SJCRH30 (cell line): Measurements from ENCODE around the gene SECTM1. TPM values are rescaled to one million over a fixed set of nuclear protein-coding genes. Genes with fewer than 3 reads are reported as not detected.
A peak's percentile ranks its signal among the peaks of the same experiment; 100 is the strongest.
"Not testable (repeated sequence)": the region's sequence is repeated elsewhere in the genome, so short reads cannot be mapped to it uniquely, and the experiment has no call there.

ENCODE experiments used
- DNase-seq, 2 experiments: peaks; one replicate each; pipeline ENCODE4 v3.0.0-alpha.2; 2015 to 2020
- H3K27ac ChIP-seq: fragments of 250-450 bp; sonication (Bioruptor Pico); 2 replicates; pipeline ENCODE4 v1.5.1; 2020; ENCODE audit warnings: mild to moderate bottlenecking, moderate library complexity
- H3K27me3 ChIP-seq: fragments of 250-450 bp; sonication (Bioruptor Pico); 2 replicates; pipeline ENCODE4 v1.5.1; 2020; ENCODE audit warnings: mild to moderate bottlenecking, moderate library complexity
- H3K36me3 ChIP-seq: fragments of 250-450 bp; sonication (Bioruptor Pico); 2 replicates; pipeline ENCODE4 v1.5.1; 2020; ENCODE audit warnings: mild to moderate bottlenecking, moderate library complexity
- H3K4me1 ChIP-seq: fragments of 250-450 bp; sonication (Bioruptor Pico); 2 replicates; pipeline ENCODE4 v1.5.1; 2020; ENCODE audit warnings: mild to moderate bottlenecking, moderate library complexity
- H3K4me3 ChIP-seq: fragments of 250-450 bp; sonication (Bioruptor Pico); 2 replicates; pipeline ENCODE4 v1.5.1; 2020; ENCODE audit warnings: mild to moderate bottlenecking, moderate library complexity
- H3K9me3 ChIP-seq: fragments of 250-450 bp; sonication (Bioruptor Pico); replicated peaks from 2 replicates; pipeline ENCODE4 v1.5.1; 2020; ENCODE audit warnings: mild to moderate bottlenecking, moderate library complexity
- total RNA-seq: library from RNA; depleted of rRNA; stranded (reverse); fragments of >200 nt; shearing (Covaris generic); gene quantifications from 2 replicates; pipeline ENCODE4 v1.2.3, GENCODE V29; 2014

Gene SECTM1
- total RNA-seq, 1 experiment from 2014 or later: 0.36 TPM

- Histone ChIP-seq H3K27me3 (no peaks in the 10 kb centered on the region), H3K27ac (no peak overlapping the region), H3K36me3 (no peaks in the 10 kb centered on the region), H3K4me3 (no peak overlapping the region), H3K9me3 (no peaks in the 10 kb centered on the region), H3K4me1 (peaks cover 27% of the 10 kb centered on the region)
- no peak for DNase-seq
Observed at GRCh38 chr17:82357394-82357793, 23.8 kb upstream of the SECTM1 start.

- peak; percentile 99 for DNase-seq
- H3K4me1 ChIP-seq: peaks cover 27% of the 10 kb centered on the region
- H3K27ac ChIP-seq: peak overlapping the region; percentile 18; the same call in 1 of the 2 replicates
- no peaks in the 10 kb centered on the region for H3K36me3 ChIP-seq
- no peaks in the 10 kb centered on the region for H3K9me3 ChIP-seq
- H3K4me3 ChIP-seq: peak overlapping the region; percentile 34
- H3K27me3 ChIP-seq: no peaks in the 10 kb centered on the region
Observed at GRCh38 chr17:82356845-82357355, 23.3 kb upstream of the SECTM1 start.

DNA sequence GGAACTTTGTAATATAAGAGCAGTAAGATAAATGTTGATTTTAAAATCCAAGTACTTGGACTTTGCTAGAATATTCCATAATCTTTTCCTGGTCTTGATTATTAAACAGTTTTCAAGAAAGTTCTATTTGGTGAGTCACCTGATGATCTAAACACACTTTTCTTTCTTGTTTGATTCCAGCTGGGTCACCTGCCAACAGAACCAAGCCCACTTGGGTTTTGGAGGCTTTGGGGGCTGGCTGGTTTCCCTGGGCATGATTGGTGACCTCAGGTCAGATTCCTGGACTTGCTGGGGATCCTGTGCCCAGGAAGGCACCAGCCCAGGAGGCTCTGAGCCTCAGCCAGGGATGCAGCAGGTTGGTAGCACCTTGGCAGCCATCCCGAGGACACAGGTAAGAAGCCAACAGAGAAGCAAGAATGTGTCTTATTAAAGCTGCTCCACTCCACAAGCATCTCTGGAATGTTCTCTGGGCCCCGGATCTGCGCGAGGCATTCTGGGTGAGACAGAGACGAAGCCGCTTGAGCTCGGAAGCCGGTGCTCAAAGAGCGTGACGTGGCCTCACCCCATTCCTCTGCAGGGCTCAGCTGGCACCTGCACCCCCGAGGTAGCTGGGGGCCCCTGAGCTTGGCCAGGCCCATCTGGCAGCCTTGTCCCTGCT lies 22.3 kb upstream of the SECTM1 start:
- DNase-seq: no peak
- Histone ChIP-seq H3K9me3 (no peaks in the 10 kb centered on the region), H3K27me3 (no peaks in the 10 kb centered on the region), H3K4me3 (peak overlapping the region; percentile 34; the same call in 1 of the 2 replicates), H3K36me3 (no peaks in the 10 kb centered on the region), H3K27ac (no peak overlapping the region), H3K4me1 (peaks cover 33% of the 10 kb centered on the region)

- Histone ChIP-seq H3K9me3 (no peaks in the 10 kb centered on the region), H3K27me3 (no peaks in the 10 kb centered on the region), H3K27ac (no peak overlapping the region), H3K4me1 (peaks cover 33% of the 10 kb centered on the region), H3K36me3 (no peaks in the 10 kb centered on the region), H3K4me3 (no peak overlapping the region)
- DNase-seq: no peak
Observed at GRCh38 chr17:82354804-82355308, 21.3 kb upstream of the SECTM1 start.

- 0 out of 2 replicates have a peak, but pooled peaks cover 5% of the 10 kb centered on the region for H3K27me3 ChIP-seq
- H3K36me3 ChIP-seq: no peaks in the 10 kb centered on the region
- no peak overlapping the region for H3K4me3 ChIP-seq
- no peak overlapping the region for H3K27ac ChIP-seq
- no peak for DNase-seq
- peaks cover 29% of the 10 kb centered on the region for H3K4me1 ChIP-seq
- no peaks in the 10 kb centered on the region for H3K9me3 ChIP-seq
Observed at GRCh38 chr17:82353484-82353883, 19.9 kb upstream of the SECTM1 start.

DNA sequence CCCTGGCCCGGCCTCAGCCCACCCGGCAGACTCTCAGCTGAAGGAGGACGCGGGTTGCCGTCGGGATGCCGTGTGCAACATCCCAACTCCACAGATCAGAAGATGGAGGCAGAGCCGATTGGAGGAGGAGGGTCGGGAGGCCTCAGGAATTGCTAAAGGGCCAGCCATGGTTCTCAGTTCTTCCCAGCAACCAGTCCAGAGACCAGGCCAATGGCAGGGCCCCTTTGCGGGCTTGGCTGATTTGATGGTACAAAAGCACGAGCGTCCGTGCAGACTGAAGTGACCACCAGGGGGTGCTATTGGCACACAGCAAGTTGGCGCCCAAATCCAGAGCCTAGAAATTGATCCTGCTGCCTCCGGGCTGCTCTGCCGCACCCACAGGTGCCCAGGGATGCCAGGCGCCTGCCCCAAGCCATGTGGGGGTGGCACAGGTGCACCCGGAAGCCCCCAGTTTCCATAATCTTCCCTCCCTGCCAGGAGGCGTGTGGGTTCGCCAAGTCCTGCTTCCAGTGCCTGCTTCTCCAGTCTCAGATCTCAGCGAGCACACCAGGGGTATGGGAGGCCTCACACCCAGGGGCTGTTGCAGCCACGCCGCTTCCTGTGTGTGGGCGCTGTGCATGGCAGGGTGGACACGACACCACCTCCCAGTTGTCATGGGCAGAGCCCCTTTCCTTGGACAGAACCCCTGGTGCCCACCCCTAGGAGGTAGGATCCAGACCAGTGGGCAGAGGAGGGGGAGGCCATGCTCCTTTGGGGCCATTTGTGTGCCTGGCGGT lies 18.3 kb upstream of the SECTM1 start:
- Histone ChIP-seq H3K4me1 (peaks cover 20% of the 10 kb centered on the region), H3K27me3 (0 out of 2 replicates have a peak, but pooled peaks cover 5% of the 10 kb centered on the region), H3K27ac (no peak overlapping the region), H3K36me3 (no peaks in the 10 kb centered on the region), H3K4me3 (no peak overlapping the region), H3K9me3 (no peaks in the 10 kb centered on the region)
- DNase-seq: peak; percentile 96 to 99

DNA sequence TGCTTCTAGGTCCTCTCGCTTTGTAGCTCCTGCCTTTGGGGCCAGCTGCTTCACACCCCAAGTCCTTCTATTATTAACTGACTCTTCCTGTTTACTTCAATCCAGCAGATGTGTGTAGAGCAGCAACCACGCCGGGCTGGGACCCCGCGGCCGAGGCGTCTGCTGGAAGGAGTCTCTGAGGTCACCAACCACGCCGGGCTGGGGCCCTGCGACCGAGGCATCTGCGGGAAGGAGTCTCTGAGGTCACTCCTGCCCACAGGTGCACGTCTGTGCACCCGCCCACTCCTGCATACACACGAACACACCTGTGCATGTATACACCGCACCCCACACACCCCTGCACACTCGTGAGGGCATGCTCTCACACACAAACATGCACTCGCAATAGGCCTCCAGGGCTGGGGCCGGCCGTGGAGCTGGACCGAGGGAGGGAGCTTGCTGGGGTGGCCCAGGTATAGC lies 17.7 kb upstream of the SECTM1 start:
- Histone ChIP-seq H3K9me3 (no peaks in the 10 kb centered on the region), H3K36me3 (no peaks in the 10 kb centered on the region), H3K27ac (no peak overlapping the region), H3K27me3 (0 out of 2 replicates have a peak, but pooled peaks cover 5% of the 10 kb centered on the region), H3K4me3 (no peak overlapping the region), H3K4me1 (peaks cover 15% of the 10 kb centered on the region)
- DNase-seq: peak; percentile 47 to 49

GRCh38 chr17:82350182-82351030 lies 16.8 kb upstream of the SECTM1 start:
- DNase-seq: peak; percentile 83 to 86
- no peak overlapping the region for H3K4me3 ChIP-seq
- no peaks in the 10 kb centered on the region for H3K36me3 ChIP-seq
- H3K4me1 ChIP-seq: peaks cover 6% of the 10 kb centered on the region; the same call in 1 of the 2 replicates
- H3K27me3 ChIP-seq: 0 out of 2 replicates have a peak, but pooled peaks cover 5% of the 10 kb centered on the region
- H3K9me3 ChIP-seq: no peaks in the 10 kb centered on the region
- no peak overlapping the region for H3K27ac ChIP-seq

GRCh38 chr17:82349287-82349701 lies 15.7 kb upstream of the SECTM1 start:
- Histone ChIP-seq H3K9me3 (no peaks in the 10 kb centered on the region), H3K36me3 (no peaks in the 10 kb centered on the region), H3K4me1 (peaks cover 6% of the 10 kb centered on the region; the same call in 1 of the 2 replicates), H3K4me3 (no peak overlapping the region), H3K27me3 (0 out of 2 replicates have a peak, but pooled peaks cover 5% of the 10 kb centered on the region), H3K27ac (no peak overlapping the region)
- no peak for DNase-seq

DNA sequence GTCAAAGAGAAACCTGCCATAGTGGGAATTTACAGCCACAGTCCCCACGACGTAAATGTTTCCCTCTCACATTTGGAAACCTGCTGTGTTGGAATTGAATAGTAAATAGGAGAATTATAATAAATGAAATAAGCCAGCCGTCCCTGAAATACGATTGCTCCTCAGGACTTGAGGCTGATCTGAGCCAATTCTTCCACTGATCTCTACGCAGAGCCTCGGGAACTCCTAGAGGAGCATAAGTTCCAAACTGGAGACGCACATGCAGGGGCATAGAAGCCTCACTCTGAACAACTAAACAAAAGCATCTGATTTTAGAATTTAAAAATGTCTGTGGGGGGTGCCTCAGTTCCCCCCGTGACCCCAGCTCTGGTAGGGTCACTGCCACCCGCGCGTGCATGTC lies 15.3 kb upstream of the SECTM1 start:
- Histone ChIP-seq H3K27ac (no peak overlapping the region), H3K4me3 (no peak overlapping the region), H3K36me3 (no peaks in the 10 kb centered on the region), H3K27me3 (0 out of 2 replicates have a peak, but pooled peaks cover 5% of the 10 kb centered on the region), H3K4me1 (peaks cover 6% of the 10 kb centered on the region; the same call in 1 of the 2 replicates), H3K9me3 (no peaks in the 10 kb centered on the region)
- DNase-seq: no peak

- Histone ChIP-seq H3K4me1 (peaks cover 6% of the 10 kb centered on the region; the same call in 1 of the 2 replicates), H3K36me3 (no peaks in the 10 kb centered on the region), H3K4me3 (no peak overlapping the region), H3K27me3 (0 out of 2 replicates have a peak, but pooled peaks cover 5% of the 10 kb centered on the region), H3K27ac (no peak overlapping the region), H3K9me3 (no peaks in the 10 kb centered on the region)
- DNase-seq: no peak
Observed at GRCh38 chr17:82348434-82348833, 14.9 kb upstream of the SECTM1 start.

DNA sequence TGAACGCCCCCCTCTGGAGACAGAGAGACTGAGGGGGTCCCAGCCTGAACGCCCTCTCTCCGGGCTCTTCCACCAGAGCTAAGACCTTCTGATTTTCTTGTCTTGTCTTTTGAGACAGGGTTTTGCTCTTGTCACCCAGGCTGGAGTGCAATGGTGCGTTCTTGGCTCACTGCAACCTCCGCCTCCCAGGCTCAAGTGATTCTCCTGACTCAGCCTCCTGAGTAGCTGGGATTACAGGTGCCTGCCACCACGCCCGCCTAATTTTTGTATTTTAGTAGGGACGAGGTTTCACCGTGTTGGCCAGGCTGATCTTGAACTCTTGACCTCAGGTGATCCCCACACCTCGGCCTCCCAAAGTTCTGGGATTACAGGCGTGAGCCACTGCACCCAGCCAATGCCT lies 14.4 kb upstream of the SECTM1 start:
- DNase-seq, H3K27ac ChIP-seq, H3K27me3 ChIP-seq, H3K4me3 ChIP-seq, H3K36me3 ChIP-seq, H3K9me3 ChIP-seq: not testable (repeated sequence)
- peaks cover 11% of the 10 kb centered on the region; the same call in 1 of the 2 replicates for H3K4me1 ChIP-seq

- no peak for DNase-seq
- no peaks in the 10 kb centered on the region for H3K9me3 ChIP-seq
- peaks cover 21% of the 10 kb centered on the region for H3K4me1 ChIP-seq
- H3K4me3 ChIP-seq: no peak overlapping the region
- H3K27ac ChIP-seq: no peak overlapping the region
- H3K27me3 ChIP-seq: 0 out of 2 replicates have a peak, but pooled peaks cover 5% of the 10 kb centered on the region
- no peaks in the 10 kb centered on the region for H3K36me3 ChIP-seq
Observed at GRCh38 chr17:82346342-82347300, 13.1 kb upstream of the SECTM1 start.
